GM23248 (cell line): Measurements from ENCODE around the gene CREB3L2. TPM values are rescaled to one million over a fixed set of nuclear protein-coding genes. Genes with fewer than 3 reads are reported as not detected.

Experiments
- DNase-seq: peaks from one replicate; pipeline ENCODE4 v3.0.0-alpha.2; 2015
- H2AFZ ChIP-seq: fragments of 200-600 bp; sonication (generic); 2 replicates; pipeline ENCODE4 v1.6.1; 2016; ENCODE audit warnings: antibody characterized with exemption
- H3F3A ChIP-seq: fragments of 200-600 bp; sonication (generic); 2 replicates; pipeline ENCODE4 v1.6.1; 2016; ENCODE audit warnings: mild to moderate bottlenecking, antibody characterized with exemption, mixed run types; ENCODE audit not compliant: insufficient read depth
- H3K27ac ChIP-seq: fragments of 200-600 bp; sonication (generic); 2 replicates; pipeline ENCODE4 v1.5.1; 2016; ENCODE audit warnings: mild to moderate bottlenecking
- H3K27me3 ChIP-seq: fragments of 200-600 bp; sonication (generic); replicated peaks from 2 replicates; pipeline ENCODE4 v1.6.1; 2016; ENCODE audit warnings: mild to moderate bottlenecking; ENCODE audit not compliant: insufficient read depth
- H3K36me3 ChIP-seq: fragments of 200-600 bp; sonication (generic); 2 replicates; pipeline ENCODE4 v1.6.1; 2016; ENCODE audit warnings: low read depth, mild to moderate bottlenecking
- H3K4me1 ChIP-seq: fragments of 200-600 bp; sonication (generic); 2 replicates; pipeline ENCODE4 v1.6.1; 2016; ENCODE audit warnings: mild to moderate bottlenecking; ENCODE audit not compliant: insufficient read depth
- H3K4me2 ChIP-seq: fragments of 200-600 bp; sonication (generic); one replicate; pipeline ENCODE4 v1.6.1; 2016; ENCODE audit warnings: mild to moderate bottlenecking; ENCODE audit not compliant: unreplicated experiment
- H3K4me3 ChIP-seq: fragments of 200-600 bp; sonication (generic); 2 replicates; pipeline ENCODE4 v1.5.1; 2016; ENCODE audit warnings: mild to moderate bottlenecking
- H3K79me2 ChIP-seq: fragments of 200-600 bp; sonication (generic); 2 replicates; pipeline ENCODE4 v1.6.1; 2016; ENCODE audit warnings: mild to moderate bottlenecking; ENCODE audit not compliant: insufficient read depth
- H3K9ac ChIP-seq: fragments of 200-600 bp; sonication (generic); 2 replicates; pipeline ENCODE4 v1.6.1; 2016; ENCODE audit warnings: mild to moderate bottlenecking
- H3K9me2 ChIP-seq: fragments of 200-600 bp; sonication (generic); 2 replicates; pipeline ENCODE4 v1.6.1; 2016; ENCODE audit warnings: mixed run types, mild to moderate bottlenecking, moderate library complexity; ENCODE audit not compliant: insufficient read depth
- H3K9me3 ChIP-seq: fragments of 200-600 bp; sonication (generic); one replicate; pipeline ENCODE4 v1.6.1; 2017; ENCODE audit warnings: low read depth
- H4K20me1 ChIP-seq: fragments of 200-600 bp; sonication (generic); 2 replicates; pipeline ENCODE4 v1.6.0; 2016; ENCODE audit not compliant: insufficient read depth
- EZH2 ChIP-seq: fragments of 200-600 bp; sonication (generic); IDR thresholded peaks from 2 replicates; pipeline ENCODE4 v1.6.1; 2018; ENCODE audit warnings: antibody characterized with exemption, mild to moderate bottlenecking; ENCODE audit not compliant: insufficient read depth, poor library complexity, severe bottlenecking
- EZH2phosphoT487 ChIP-seq: fragments of 200-600 bp; sonication (generic); IDR thresholded peaks from 2 replicates; pipeline ENCODE4 v1.6.1; 2018; ENCODE audit warnings: antibody characterized with exemption, moderate library complexity, mild to moderate bottlenecking, low read depth; ENCODE audit not compliant: insufficient read depth
- WGBS, 2 experiments: methylation state at CpG; one replicate each; pipeline ENCODE4 v1.1.6; 2015 to 2017; ENCODE audit warnings: low lambda C conversion rate in 2 of 2, low coverage in 1 of 2; ENCODE audit errors: missing lambda C conversion rate in 2 of 2; 5-methylcytosine and 5-hydroxymethylcytosine counted together
- in situ Hi-C: fragments of 300-500 bp; cut with MboI; formaldehyde crosslinking; loops from 2 replicates; pipeline ENCODE4 v1.15.0; 2020
- polyA plus RNA-seq: library from polyadenylated mRNA; unstranded; fragments of >200 nt; fragmentation: Nextera tagmentation; extraction: Ambion mirVana; gene quantifications from 2 replicates; pipeline ENCODE4 v1.2.1, GENCODE V29; 2016
- total RNA-seq: library from RNA; depleted of rRNA; stranded (reverse); fragments of >200 nt; shearing (Covaris generic); gene quantifications from 2 replicates; pipeline ENCODE4 v1.2.3, GENCODE V29; 2014

Gene CREB3L2
- total and polyA plus RNA-seq, 2 experiments from 2014 or later: 43.7 to 53.7 TPM

DNA sequence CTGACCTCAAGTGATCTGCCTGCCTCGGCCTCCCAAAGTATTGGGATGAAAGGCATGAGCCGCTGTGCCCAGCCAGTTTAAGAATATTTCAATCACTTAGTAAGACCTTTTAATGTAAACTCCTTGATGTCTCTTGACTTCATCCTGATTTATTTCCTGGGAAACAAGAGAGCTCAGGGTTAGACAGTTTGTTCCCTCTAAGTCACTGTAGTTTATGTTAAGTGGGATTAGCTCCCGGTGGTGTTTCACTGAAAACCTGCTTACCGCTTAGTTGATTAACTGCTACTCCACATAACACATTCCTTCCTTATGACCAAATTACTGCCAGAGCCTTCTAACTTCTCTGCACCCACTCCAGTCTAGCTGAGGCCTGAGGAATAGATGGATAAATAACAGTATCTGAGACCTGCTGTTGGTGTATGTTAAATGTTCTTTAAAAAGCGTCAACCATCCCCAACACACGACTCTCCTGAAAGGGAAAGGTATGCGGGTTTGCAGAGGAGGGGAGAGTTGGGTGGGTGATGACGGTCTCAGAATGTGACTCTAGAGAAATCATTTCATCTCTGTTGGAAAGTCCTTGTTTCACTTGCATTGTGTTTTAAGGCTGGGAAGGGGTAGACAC is 48.7 kb downstream of the CREB3L2 start:
- H3K4me3 ChIP-seq: 0 out of 2 replicates have a peak overlapping the region, but pooled peaks have one; percentile 4

DNA sequence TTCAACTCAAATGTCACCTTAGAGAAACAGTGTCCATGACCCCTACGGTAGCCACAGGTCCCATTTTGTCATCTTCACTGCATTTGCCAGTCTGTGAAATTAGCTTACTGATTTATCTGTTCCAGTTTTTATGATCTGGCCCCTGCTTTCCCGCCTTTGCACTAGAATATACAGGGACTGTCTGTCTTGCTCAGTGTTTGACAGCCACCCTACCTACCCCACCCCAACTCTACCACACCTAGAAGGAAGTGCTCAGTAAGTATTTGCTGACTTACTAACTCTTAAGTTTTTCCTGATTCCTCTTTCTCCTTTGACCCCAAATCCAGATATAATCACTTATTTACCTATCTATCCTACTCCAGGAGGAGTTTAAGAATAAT is 49.5 kb downstream of the CREB3L2 start:
- H3K9me3 ChIP-seq: no peaks in the 10 kb centered on the region
- no peaks in the 10 kb centered on the region for H3K36me3 ChIP-seq
- no peaks in the 10 kb centered on the region for H3K9me2 ChIP-seq
- H3K4me1 ChIP-seq: peaks cover 42% of the 10 kb centered on the region
- no peak overlapping the region for H3K4me3 ChIP-seq
- peak overlapping the region; percentile 71 for H3K9ac ChIP-seq
- no peak for DNase-seq
- in situ Hi-C loops: no loop called here
- H3K27ac ChIP-seq: peak overlapping the region; percentile 86
- peaks cover 100% of the 10 kb centered on the region for H3K79me2 ChIP-seq
- no peak overlapping the region for H2AFZ ChIP-seq
- H3K27me3 ChIP-seq: no peaks in the 10 kb centered on the region
- whole genome bisulfite sequencing, 2 experiments: 94 to 97% methylated on average over 2 of the region's 2 CpGs
- no peak for TF ChIP-seq EZH2phosphoT487
- no peak for TF ChIP-seq EZH2
- no peaks in the 10 kb centered on the region for H4K20me1 ChIP-seq
- peaks cover 87% of the 10 kb centered on the region for H3F3A ChIP-seq
- peak overlapping the region; percentile 32 for H3K4me2 ChIP-seq

More for the DNA sequence above, 48.7 kb downstream of the CREB3L2 start:
- H2AFZ ChIP-seq: no peak overlapping the region
- peak overlapping the region; percentile 32 for H3K4me2 ChIP-seq
- no peaks in the 10 kb centered on the region for H3K9me3 ChIP-seq
- peaks cover 49% of the 10 kb centered on the region for H3K4me1 ChIP-seq
- in situ Hi-C loops: no loop called here
- H3K27me3 ChIP-seq: no peaks in the 10 kb centered on the region
- no peaks in the 10 kb centered on the region for H4K20me1 ChIP-seq
- H3K27ac ChIP-seq: peak overlapping the region; percentile 86
- H3K36me3 ChIP-seq: 0 out of 2 replicates have a peak, but pooled peaks cover 2% of the 10 kb centered on the region
- DNase-seq: peak; percentile 77
- H3K79me2 ChIP-seq: peaks cover 100% of the 10 kb centered on the region
- no peaks in the 10 kb centered on the region for H3K9me2 ChIP-seq
- TF ChIP-seq EZH2 (no peak), EZH2phosphoT487 (no peak)
- WGBS, 2 experiments: 45 to 46% methylated on average over 8 of the region's 8 CpGs
- H3F3A ChIP-seq: peaks cover 93% of the 10 kb centered on the region
- H3K9ac ChIP-seq: peak overlapping the region; percentile 71

DNA sequence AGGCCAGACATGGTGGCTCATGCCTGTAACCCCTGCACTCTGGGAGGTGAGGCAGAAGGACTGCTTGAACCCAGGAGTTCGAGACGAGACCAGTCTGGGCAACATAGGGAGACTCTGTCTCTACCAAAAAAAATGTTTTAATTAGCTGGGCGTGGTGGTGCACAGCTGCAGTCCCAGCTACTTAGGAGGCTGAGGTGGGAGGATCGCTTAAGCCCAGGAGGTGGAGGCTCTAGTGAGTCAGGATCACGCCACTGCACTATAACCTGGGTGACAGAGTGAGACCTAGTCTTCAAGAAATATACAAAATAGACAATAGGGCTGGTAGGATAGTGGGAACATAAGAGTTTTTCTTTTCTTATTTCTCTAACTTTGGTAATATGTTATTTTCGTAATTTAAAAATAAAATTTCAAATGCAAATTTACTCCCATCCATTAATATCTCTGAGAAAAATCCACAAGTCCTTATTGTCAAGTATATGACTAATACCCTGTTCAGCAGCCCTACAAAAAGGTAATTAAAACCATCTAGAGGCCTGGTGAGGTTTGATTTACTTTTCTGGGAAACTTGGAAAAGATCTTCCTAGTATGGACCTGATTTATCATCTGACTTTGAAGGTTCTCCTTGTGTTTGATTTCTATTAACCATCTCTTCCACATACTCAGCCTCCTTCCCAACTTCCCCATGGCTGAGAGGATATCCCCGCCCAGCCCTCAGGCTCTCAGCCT is 50.0 kb downstream of the CREB3L2 start:
- Histone ChIP-seq H3K9me3 (no peaks in the 10 kb centered on the region), H3K79me2 (peaks cover 100% of the 10 kb centered on the region), H3K4me2 (peak overlapping the region; percentile 32), H3K4me1 (peaks cover 39% of the 10 kb centered on the region), H3K36me3 (no peaks in the 10 kb centered on the region), H3K9ac (peak overlapping the region; percentile 71; the same call in 1 of the 2 replicates), H3F3A (peaks cover 82% of the 10 kb centered on the region), H2AFZ (no peak overlapping the region), H3K27me3 (no peaks in the 10 kb centered on the region), H3K27ac (peak overlapping the region; percentile 86), H4K20me1 (no peaks in the 10 kb centered on the region), H3K4me3 (no peak overlapping the region), H3K9me2 (no peaks in the 10 kb centered on the region)
- in situ Hi-C loops: no loop called here
- no peak for DNase-seq
- TF ChIP-seq EZH2phosphoT487 (no peak), EZH2 (no peak)
- WGBS, 2 experiments: 96 to 97% methylated on average over 7 of the region's 7 CpGs

DNA sequence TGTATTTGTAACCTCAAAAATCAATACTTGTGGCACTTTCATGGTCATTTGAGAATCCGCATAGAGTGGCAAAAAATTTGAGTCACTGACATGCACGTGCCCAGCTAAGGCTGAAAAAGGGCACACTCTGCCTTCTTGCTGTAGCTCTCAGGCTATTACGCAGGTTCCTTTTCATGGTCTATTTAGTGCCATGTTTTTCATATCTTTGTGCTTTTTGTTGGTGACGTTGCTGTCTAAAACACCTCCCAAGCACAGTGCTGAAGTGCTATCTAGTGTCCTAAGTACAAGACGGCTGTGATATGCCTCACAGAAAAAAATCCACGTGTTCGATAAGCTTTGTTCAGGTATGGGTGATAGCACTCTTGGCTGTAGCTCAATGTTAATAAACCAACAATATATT is 50.9 kb downstream of the CREB3L2 start:
- 97% methylated on average over 7 of the region's 7 CpGs for WGBS, 2 experiments
- peaks cover 73% of the 10 kb centered on the region for H3F3A ChIP-seq
- no peaks in the 10 kb centered on the region for H3K9me3 ChIP-seq
- DNase-seq: no peak
- no peaks in the 10 kb centered on the region for H3K27me3 ChIP-seq
- peaks cover 33% of the 10 kb centered on the region for H3K4me1 ChIP-seq
- H2AFZ ChIP-seq: no peak overlapping the region
- no peak overlapping the region for H3K27ac ChIP-seq
- H3K36me3 ChIP-seq: no peaks in the 10 kb centered on the region
- H3K4me3 ChIP-seq: no peak overlapping the region
- H3K9ac ChIP-seq: no peak overlapping the region
- H3K4me2 ChIP-seq: no peak overlapping the region
- no peak for TF ChIP-seq EZH2
- TF ChIP-seq EZH2phosphoT487: no peak
- no peaks in the 10 kb centered on the region for H3K9me2 ChIP-seq
- H3K79me2 ChIP-seq: peaks cover 97% of the 10 kb centered on the region
- H4K20me1 ChIP-seq: no peaks in the 10 kb centered on the region
- in situ Hi-C loops: no loop called here
